ENCODE measurements around the gene WNT11. TPM values are rescaled to one million over a fixed set of nuclear protein-coding genes. Genes with fewer than 3 reads are reported as not detected.

The WNT11 gene
- total and polyA plus RNA-seq, 2 of the 13 experiments (the other 11 are each of a cell fraction or from before 2014, with no cell fraction given): 0.34 to 0.66 TPM

DNA sequence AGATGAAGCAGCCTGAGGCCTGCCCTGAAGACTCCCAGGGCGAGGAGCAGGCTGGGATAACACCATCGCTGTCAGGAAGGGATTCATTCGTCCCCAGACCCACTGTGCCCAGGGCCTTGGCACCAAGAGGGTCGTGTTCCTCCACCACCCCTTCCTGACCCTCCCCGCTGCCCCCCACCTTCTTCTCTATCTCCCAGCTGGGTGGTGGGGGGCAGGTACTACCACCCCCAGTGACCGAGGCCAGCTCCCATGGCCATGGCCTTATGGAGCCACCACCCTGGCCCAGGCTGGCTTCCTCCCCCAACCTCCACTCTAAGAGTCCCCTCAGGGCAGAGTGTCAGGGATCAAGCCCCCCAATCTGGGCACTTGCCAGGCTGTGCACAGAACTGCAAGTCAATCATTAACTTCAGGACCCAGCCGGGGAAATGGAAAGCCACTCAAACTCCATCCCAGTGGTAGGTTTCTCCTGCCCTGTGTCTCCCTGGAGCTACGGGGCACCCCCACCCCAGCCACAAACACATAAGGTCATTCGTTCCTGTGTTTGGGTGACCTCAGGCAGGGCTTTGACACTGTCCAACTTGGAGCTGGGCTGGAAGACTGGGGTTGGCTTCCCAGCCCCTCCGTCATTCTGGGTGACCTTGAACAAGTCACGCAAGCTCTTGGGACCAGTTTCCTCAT lies 33.3 kb upstream of the WNT11 start (continued):
- TF ChIP-seq HNF1A (IDR thresholded peaks at IDR 0.05; ENCODE audit: low read depth) (peak; percentile 86), HNF1A (CRISPR knock-in tag; IDR thresholded peaks at IDR 0.05; ENCODE audit: borderline replicate concordance) (peak; percentile 88), ZNF609 (CRISPR knock-in tag; IDR thresholded peaks at IDR 0.05; ENCODE audit: borderline replicate concordance) (peak; percentile 33; the same call in 1 of the 2 replicates), SAP130 (CRISPR knock-in tag; IDR thresholded peaks at IDR 0.05; ENCODE audit: low read depth) (peak; percentile 34; the same call in 1 of the 2 replicates), RXRB (CRISPR knock-in tag; IDR thresholded peaks at IDR 0.05; ENCODE audit: borderline replicate concordance) (peak; percentile 28; the same call in 1 of the 2 replicates), SOX6 (IDR thresholded peaks at IDR 0.05) (no peak), SOX6 (CRISPR knock-in tag; IDR thresholded peaks at IDR 0.05) (peak; percentile 43; the same call in 1 of the 2 replicates), FOXA1 (IDR thresholded peaks at IDR 0.05) (no peak), FOXA1 (CRISPR knock-in tag; IDR thresholded peaks at IDR 0.05) (no peak), KDM5B (CRISPR knock-in tag; IDR thresholded peaks at IDR 0.05; ENCODE audit: borderline replicate concordance) (0 out of 2 replicates have a peak, but pooled peaks have one; percentile 39), ZNF318 (CRISPR knock-in tag; IDR thresholded peaks at IDR 0.05) (0 out of 2 replicates have a peak, but pooled peaks have one; percentile 50)
